ENCODE measurements around the gene PYHIN1. TPM values are rescaled to one million over a fixed set of nuclear protein-coding genes. Genes with fewer than 3 reads are reported as not detected.

Gene PYHIN1
- total RNA-seq, 2 donors from 2014 or later, result not detected

- no peaks in the 10 kb centered on the region for H3K4me1 ChIP-seq (ENCODE audit: control insufficient read depth, insufficient read depth, low read length)
- TF ChIP-seq CTCF (conservative IDR thresholded peaks at IDR 0.05), result no peak
- no peak for DNase-seq
- H3K27me3 Mint-ChIP-seq (ENCODE audit: insufficient read depth), result no peaks in the 10 kb centered on the region
- peaks cover 7% of the 10 kb centered on the region for H3K36me3 Mint-ChIP-seq (ENCODE audit: low read depth)
- no peaks in the 10 kb centered on the region for H3K36me3 ChIP-seq (ENCODE audit: control insufficient read depth, insufficient read depth, low read length)
- no peak overlapping the region for H3K27ac Mint-ChIP-seq
- no peak overlapping the region for H3K4me3 Mint-ChIP-seq
- H3K9me3 ChIP-seq (ENCODE audit: control insufficient read depth, low read length), result no peaks in the 10 kb centered on the region
- no peak overlapping the region for H3K9ac ChIP-seq (ENCODE audit: extremely low read depth, low read length, poor library complexity, severe bottlenecking)
- no peaks in the 10 kb centered on the region for H3K27me3 ChIP-seq (ENCODE audit: control insufficient read depth, insufficient read depth, low read length, poor library complexity, severe bottlenecking)
- H3K4me1 Mint-ChIP-seq, result peaks cover 7% of the 10 kb centered on the region
- WGBS, 2 experiments (ENCODE audit: insufficient coverage in 1 of 2, insufficient read length in 1 of 2), result 97 to 100% methylated on average over 1 to 3 of the region's 3 CpGs
- no peak overlapping the region for H3K27ac ChIP-seq (ENCODE audit: low read depth, low read length)
- H3K9me3 Mint-ChIP-seq, result no peaks in the 10 kb centered on the region
- H3K4me3 ChIP-seq (ENCODE audit: low read length), result no peak overlapping the region
Observed at GRCh38 chr1:159014851-159015250, 83.5 kb downstream of the PYHIN1 start.

GRCh38 chr1:159015440-159015909 is 84.1 kb downstream of the PYHIN1 start:
- H3K27ac Mint-ChIP-seq, result no peak overlapping the region
- no peak overlapping the region for H3K4me3 Mint-ChIP-seq
- Histone ChIP-seq H3K27me3 (ENCODE audit: control insufficient read depth, insufficient read depth, low read length, poor library complexity, severe bottlenecking) (no peaks in the 10 kb centered on the region), H3K9ac (ENCODE audit: extremely low read depth, low read length, poor library complexity, severe bottlenecking) (no peak overlapping the region), H3K27ac (ENCODE audit: low read depth, low read length) (no peak overlapping the region), H3K9me3 (ENCODE audit: control insufficient read depth, low read length) (no peaks in the 10 kb centered on the region), H3K36me3 (ENCODE audit: control insufficient read depth, insufficient read depth, low read length) (no peaks in the 10 kb centered on the region), H3K4me1 (ENCODE audit: control insufficient read depth, insufficient read depth, low read length) (no peaks in the 10 kb centered on the region), H3K4me3 (ENCODE audit: low read length) (no peak overlapping the region)
- H3K9me3 Mint-ChIP-seq, result no peaks in the 10 kb centered on the region
- DNase-seq, result peak; percentile 47
- peaks cover 7% of the 10 kb centered on the region for H3K36me3 Mint-ChIP-seq (ENCODE audit: low read depth)
- no peaks in the 10 kb centered on the region for H3K27me3 Mint-ChIP-seq (ENCODE audit: insufficient read depth)
- no peak for TF ChIP-seq CTCF (conservative IDR thresholded peaks at IDR 0.05)
- 85 to 88% methylated on average over 2 to 4 of the region's 4 CpGs for WGBS, 2 experiments (ENCODE audit: insufficient coverage in 1 of 2, insufficient read length in 1 of 2)
- peaks cover 1% of the 10 kb centered on the region for H3K4me1 Mint-ChIP-seq

DNA sequence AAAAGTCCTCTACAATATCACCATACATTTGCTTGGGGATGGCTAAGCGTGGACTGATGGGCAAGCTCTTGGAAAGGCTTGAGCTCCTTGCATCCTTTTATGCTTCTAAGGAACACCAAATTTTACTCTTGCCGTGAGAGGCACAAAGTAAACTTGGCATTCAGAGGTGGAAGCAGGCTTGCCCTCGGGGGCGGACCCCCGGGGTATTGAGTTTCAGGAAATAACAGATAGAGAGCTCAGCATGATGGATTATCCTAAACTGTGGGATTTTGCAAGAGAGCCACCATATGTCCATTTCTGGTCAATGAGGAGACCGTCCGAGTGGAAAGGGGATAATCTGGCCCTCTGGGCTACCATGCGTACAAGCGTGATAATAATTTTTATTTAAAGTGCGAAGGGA is 92.4 kb downstream of the PYHIN1 start:
- H3K27me3 ChIP-seq (ENCODE audit: control insufficient read depth, insufficient read depth, low read length, poor library complexity, severe bottlenecking), result no peaks in the 10 kb centered on the region
- Mint-ChIP-seq H3K4me1 (peaks cover 12% of the 10 kb centered on the region), H3K27me3 (ENCODE audit: insufficient read depth) (no peaks in the 10 kb centered on the region), H3K4me3 (no peak overlapping the region), H3K36me3 (ENCODE audit: low read depth) (peaks cover 8% of the 10 kb centered on the region), H3K27ac (no peak overlapping the region), H3K9me3 (no peaks in the 10 kb centered on the region)
- H3K4me1 ChIP-seq (ENCODE audit: control insufficient read depth, insufficient read depth, low read length), result peaks cover 3% of the 10 kb centered on the region
- H3K36me3 ChIP-seq (ENCODE audit: control insufficient read depth, insufficient read depth, low read length), result no peaks in the 10 kb centered on the region
- no peak overlapping the region for H3K4me3 ChIP-seq (ENCODE audit: low read length)
- no peak overlapping the region for H3K27ac ChIP-seq (ENCODE audit: low read depth, low read length)
- H3K9ac ChIP-seq (ENCODE audit: extremely low read depth, low read length, poor library complexity, severe bottlenecking), result no peak overlapping the region
- no peak for TF ChIP-seq CTCF (conservative IDR thresholded peaks at IDR 0.05)
- whole genome bisulfite sequencing, 2 experiments (ENCODE audit: insufficient coverage in 1 of 2, insufficient read length in 1 of 2), result 86% methylated on average over 9 to 10 of the region's 10 CpGs
- peak; percentile 62 for DNase-seq
- no peaks in the 10 kb centered on the region for H3K9me3 ChIP-seq (ENCODE audit: control insufficient read depth, low read length)

Data from endodermal cell (in vitro differentiated cells).